GM21529 (cell line): ENCODE data around the gene PCBD1.

Experiments used
- ATAC-seq: cut with Tn5 transposase; IDR thresholded peaks from one replicate; pipeline ENCODE4 v1.9.1; 2021; ENCODE audit not compliant: unreplicated experiment

PCBD1 gene

DNA sequence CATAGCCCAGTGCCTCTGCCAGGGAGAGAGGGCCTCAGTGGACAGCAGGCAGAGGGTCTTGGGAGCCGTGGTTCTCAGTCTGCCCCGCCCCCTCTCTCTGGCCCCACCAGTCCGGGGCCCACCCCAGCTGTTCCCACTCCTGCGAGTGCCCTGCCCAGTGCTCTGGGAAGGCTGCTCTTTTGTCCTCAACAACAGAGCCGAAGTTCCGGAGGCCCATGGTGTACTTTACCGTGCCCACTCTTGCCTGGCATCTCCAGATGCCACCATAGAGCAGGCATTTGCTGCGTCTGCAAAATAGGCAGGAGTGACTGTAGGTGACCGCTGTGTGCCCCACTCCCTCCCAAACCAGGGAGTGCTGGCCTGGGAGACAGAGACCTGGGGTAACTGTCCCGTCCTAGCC is 29.3 kb upstream of the PCBD1 start:
- no peak for ATAC-seq

DNA sequence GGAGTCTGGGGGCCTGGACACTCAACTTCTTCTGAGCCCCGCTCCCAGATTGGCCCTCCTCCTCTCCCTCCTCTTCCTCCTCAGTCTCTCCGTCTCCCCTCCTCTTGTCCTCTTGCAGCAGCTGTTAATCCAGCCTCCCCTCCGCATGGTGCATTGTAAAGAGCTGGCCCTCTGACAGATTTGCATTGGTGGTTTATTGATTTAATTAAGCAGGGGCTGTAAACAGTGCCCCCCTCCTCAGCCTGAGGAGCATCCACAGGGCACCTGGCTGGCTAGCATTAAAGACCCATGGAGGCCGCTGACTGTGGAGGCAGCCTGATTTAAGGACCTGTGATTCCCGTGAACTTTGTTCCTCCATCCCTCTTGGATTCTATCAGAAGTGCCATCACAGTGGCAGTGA is 28.9 kb upstream of the PCBD1 start:
- no peak for ATAC-seq

DNA sequence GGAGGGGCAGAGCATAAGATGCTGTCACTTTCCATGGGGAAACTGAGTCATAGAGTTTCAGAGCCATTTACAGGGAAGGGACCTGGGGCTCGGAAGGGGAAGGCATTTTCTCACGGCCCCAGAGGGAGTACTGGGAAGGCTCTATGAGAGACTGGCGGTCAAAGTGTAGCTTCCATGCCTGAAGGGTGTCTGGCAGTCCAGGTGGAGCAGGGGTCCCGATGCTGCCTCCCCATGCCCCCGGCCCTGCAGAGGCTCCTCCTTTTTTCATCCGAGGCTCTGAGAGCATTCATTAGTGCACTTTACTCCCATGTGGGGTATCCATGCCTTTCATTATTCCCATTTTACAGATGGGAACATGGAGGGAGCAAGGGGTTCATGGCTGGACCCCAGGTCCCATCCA is 27.9 kb upstream of the PCBD1 start:
- ATAC-seq = no peak

DNA sequence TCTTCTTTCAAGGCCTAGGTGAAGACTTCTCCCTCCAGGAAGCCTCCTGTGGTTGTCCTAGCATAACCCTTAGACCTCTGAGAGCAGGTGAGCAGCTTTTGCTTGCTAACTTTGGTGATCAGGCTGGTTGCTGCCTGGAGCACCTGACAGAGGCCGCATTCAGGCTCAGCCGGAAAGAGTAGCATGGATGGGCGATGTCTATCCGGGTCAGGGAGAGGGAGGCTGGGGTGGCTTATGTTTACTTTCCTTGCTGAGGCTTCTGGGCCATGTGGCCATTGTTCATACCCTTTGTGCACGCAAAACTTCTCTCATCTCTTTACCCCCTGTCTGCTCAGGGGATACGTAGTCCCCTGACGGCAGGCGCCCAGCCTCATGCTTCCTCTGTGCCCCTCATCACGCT is 27.4 kb upstream of the PCBD1 start:
- no peak for ATAC-seq

DNA sequence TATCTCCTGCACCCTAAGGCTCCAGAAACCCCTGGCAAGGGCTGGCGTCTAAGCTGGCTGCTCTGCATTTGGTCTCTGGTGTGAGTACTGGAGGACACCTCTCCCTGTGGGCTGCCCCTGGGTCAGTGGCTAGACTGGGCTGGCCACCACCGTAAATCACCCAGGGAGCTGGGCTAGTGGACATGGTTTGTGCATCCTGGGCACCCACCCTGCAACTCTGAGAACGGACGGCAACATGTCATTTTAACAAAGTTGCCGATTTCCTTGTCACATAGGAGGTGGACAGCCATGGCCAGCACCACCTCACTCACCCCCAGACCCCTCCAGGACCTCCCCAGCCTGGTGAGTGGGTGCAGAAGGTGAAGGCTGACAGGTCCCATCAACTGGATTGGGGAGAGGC is 26.8 kb upstream of the PCBD1 start:
- ATAC-seq = no peak

DNA sequence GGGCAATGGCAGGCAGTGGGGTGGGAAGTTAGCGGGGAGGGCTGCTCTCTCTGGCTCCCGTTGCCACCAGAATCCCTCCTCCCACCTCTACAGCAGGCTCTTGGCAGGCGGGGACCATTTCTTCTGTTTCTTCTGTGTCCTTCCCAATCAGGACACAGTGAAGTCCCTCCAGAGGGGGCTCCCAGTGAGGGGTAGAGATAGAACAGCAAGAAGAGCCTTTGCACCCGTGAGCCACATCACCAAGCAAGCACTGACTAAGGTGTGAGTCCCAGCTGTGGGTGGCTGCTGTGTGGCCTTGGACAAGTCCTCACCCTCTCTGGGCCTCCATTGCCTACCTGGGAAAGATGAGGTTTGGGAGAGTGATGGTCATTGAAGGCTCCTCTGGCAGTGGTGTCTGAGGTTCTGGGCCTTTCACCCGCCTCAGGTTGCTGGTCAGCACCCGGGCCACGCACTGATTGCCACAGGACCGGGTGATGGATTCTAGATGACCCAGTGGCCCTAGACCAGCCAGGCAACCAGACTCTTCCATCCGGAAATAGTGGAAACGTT is 26.0 kb upstream of the PCBD1 start:
- ATAC-seq = no peak

DNA sequence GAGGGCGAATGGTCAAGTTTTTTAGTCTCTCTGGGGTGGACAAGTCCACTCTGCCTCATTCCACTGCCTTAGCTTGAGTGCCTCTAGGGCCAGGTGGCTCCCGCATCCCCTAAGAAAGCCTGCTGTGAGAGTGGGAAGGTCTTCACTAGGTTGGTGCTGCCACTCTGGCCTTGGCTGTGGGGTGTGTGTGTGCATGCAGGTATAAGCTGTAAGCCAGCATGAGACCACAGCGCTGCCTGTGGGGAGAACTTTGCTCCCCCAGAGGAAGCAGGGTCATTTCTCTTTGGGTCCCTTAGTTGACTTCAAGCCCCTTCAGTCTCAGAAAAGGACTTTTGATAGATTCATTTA is 25.5 kb upstream of the PCBD1 start:
- no peak for ATAC-seq

DNA sequence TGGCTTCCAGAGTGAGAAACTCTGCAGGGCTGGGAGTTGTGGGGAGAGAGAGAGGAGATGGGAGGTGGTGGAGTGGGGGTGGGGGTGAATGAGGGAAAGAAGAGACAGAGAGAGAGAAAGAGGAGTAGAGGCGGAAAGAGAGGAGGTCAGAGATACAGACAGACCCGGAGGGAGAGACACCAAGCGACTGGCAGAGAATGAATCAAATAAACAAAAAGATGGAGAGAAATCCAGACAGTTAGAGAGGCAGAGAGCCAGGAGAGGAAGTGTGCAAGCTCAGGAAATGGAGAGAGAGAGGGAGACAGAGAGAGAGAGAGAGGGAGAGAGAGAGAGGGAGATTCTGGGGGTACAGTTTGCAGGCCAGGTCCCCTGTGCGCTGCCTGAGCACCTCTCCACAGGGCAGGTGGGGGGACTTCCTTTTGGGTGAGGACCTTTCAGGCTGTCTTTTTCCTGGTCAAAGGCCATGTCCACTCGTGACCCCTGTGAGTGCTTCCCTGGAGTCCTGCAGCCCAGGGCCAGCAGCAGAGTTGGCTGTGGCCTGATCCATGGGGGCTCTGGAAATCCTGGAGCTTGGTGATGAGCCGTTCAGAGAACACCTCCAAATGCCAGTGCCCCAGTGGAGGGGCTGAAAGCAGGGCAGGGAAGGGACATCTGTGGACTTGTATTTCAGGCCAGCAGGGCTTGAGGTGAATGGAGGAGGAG is 25.0 kb upstream of the PCBD1 start:
- ATAC-seq = no peak

DNA sequence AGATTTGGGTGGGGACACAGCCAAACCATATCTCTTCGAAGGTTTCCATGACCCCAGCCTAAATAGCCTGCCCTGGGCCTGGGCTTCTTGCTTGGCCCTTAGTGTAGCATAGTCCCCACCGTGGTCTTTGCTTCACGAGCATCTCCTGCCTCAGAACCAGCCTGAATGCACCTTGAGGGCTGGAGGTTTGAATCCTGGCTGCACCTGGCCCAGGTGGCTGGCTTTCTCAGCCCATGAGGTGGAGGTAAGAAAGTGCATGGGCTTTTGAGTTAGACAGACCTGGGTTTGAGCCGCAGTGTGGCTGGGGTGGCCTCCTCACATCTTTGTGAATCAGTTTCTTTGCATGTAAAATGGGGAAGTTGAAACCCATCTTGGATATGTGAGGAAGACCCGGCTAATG is 24.2 kb upstream of the PCBD1 start:
- ATAC-seq = no peak

DNA sequence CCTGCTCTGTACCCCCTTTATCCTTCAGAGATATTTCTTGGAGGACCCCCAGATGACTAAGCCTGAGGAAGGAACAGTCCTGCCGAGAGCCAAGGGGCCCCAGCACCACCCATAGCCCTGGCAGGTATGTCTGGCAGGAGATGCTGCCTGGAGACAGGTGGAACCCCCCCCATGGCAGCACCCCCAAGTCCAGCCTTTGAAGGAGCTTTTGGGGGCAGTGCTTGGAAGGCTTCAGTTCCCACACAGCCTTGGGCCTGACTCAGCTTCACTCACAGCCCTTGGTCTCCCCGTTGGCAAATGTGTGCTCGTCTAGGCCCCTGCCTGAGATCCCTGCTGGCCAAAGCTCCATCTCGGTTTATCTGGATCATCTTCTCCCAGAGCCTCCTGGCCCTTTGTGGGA is 23.0 kb upstream of the PCBD1 start:
- no peak for ATAC-seq

DNA sequence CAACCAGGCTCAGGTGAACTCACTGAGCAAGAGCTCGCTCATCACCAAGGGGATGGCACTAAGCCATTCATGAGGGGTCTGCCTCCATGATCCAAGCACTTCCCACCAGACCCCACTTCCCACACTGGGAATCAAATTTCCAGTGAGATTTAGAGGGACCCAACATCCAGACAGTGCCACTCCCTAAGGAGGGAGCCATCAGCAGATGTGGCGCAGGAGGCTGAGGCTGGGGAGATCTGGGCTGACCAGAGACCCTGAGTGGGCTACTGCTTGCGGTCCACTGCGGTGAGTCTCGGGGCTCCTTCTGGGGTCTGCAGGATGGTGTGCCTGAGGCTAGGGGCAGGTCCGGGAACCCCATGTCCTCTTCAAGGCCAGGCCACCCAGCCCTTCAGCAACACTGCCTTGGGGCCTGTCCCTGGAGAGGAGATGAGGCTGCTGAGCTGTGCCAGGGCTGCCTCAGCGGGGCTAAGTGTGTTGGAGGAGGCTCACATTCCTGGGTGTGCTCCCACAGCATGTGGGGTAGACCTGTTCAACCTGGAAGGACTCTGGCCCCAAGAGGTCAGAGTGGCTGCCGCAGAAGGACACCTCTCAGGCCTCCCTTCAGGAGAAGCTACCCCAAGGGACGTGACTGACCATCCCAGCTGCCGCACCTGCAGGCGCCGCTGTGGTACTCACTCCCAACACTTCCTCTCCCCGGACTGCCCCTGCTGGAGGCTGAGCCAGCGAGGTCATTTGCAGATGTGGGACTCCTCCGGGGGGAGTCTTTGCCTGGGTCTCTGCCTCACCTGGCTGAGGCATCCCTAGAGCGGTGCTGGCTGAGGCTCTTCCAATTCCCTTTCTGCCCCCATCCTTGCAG is 22.3 kb upstream of the PCBD1 start:
- no peak for ATAC-seq

DNA sequence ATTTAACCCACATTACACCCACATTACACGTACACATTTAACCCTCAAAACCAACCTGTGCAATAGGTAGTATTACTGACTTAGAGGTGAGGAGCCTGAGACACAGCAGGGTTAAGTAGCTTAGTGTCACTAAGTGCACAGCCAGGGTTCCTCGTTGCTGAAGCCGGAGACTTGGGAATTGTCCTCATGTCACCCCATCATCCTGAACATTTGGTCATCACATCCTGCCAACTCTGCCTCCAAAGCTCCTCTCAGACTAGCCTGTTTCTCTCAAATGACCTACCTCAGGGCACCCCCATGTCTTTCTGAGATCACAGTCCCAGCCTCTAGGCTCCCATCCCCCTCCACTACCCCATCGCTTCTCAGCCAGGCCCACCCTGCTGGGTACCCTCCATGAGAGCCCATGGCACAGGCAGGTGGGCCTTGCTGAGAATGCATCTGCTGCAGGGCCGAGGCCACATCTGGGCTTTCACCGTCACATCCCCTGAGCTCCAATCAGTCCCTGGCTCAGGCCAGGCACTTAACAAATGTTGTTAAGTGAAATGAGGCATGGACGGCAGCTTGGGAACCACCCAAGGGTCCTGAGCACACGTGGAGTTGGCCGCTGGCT is 21.1 kb upstream of the PCBD1 start:
- ATAC-seq = no peak

DNA sequence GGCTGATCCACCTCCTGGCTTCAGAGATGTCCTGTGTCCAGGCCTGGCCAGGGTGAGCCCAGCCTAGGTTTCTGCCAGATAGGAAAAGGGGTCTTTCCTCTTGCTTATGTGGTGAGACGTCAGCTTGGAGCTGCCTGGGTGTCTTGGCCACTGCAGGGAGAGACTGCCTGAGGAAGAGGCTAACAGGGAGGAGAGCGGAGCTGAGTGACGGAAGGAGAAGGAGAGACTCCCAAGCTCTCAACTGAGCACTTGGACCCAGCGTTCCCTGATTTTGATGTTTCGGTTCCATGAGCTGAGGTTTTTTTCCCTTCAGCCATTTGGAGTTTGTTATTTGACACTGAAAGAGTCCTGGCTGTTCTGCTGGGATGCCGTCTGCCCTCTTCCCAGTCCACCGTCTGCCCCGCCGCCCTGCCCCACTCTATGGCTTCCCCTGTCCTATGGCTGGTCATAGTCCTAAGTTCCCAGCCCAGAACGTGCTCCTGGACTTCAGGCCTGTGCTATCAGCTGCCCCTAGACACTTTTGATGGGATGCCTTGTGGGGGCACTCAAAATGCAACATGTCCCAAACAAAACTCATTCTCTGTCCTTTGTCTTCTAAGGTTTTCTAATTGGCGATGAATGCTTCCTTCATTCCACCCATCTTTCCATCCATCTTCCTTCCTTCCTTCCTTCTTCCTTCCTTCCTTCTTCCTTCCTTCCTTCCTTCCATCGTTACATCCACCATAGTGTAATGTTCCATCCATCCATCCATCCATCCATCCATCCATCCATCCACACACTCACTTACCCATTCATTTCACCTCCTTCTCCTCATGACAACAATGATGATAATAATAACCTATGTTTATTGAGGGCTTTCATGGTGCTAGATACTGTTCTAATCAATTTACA is 20.3 kb upstream of the PCBD1 start:
- no peak for ATAC-seq

DNA sequence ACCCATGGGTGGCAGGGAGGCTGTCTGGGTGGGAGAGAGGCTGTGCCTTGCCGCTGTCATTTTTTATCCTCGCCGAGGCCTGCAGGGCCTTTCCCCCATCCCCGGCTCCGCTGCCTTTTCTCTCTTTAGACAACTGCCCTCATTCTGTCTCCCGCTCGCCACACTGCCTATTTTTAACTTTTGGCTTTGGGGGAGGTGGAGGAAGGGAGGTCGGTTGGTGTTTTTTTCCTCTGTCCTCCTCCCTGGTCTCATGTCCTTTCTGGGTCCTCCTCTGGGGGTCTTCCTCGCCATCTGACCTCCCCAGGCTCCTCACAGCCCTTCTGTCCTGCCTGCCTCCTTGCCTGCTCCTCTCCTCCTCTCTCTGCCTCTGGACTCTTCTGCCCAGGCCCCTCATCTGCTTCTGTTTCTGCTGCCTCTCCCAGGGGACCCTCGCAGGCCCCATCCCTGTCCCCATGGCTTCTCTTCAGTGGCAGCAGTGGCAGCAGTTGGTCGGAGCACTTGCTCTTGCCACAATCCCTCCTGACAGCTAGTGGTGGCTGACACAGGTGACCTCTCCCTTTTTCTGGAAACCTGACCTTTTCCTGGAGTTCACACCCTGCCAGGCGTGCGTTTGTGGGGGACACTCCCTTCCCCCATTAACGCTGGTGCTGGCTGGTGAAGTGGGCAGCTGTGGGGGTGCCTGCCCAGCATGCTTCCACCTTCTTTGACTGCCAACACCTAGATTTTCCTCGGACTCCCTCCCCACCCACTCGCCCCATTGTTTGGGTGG is 19.5 kb upstream of the PCBD1 start:
- ATAC-seq = no peak

DNA sequence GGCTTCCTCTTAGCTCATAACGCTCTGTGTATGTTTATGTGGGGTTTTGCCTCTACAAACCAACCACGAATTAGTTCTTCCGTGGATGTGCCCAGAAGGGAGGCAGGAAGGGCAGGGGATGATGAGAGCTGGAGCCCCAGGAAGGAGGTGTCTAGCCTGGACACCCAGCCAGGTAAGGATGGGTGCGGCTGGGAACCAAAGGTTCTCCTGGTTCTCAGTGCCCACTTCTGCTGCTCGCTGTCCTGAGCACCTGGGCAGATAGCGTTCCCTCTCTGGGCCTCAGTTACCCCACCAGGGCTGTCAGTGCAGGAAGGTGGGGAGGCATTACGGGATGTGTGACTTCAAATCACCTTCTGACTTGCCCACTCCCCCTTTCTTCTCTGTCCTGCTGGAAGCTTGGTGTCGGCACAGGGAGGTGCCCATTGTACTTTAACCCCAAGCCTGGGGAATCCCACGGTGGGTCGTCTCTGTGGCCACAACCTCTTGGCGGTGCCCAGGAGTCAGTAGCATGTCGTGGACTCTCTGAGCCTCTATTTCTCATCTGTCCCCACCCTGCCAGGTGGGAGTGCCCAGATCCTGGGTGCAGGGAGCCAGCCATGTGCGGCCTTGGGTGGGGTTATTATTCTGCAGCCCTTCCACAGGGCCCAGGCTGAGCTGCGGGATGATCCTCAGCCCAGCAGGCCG is 18.7 kb upstream of the PCBD1 start:
- no peak for ATAC-seq

DNA sequence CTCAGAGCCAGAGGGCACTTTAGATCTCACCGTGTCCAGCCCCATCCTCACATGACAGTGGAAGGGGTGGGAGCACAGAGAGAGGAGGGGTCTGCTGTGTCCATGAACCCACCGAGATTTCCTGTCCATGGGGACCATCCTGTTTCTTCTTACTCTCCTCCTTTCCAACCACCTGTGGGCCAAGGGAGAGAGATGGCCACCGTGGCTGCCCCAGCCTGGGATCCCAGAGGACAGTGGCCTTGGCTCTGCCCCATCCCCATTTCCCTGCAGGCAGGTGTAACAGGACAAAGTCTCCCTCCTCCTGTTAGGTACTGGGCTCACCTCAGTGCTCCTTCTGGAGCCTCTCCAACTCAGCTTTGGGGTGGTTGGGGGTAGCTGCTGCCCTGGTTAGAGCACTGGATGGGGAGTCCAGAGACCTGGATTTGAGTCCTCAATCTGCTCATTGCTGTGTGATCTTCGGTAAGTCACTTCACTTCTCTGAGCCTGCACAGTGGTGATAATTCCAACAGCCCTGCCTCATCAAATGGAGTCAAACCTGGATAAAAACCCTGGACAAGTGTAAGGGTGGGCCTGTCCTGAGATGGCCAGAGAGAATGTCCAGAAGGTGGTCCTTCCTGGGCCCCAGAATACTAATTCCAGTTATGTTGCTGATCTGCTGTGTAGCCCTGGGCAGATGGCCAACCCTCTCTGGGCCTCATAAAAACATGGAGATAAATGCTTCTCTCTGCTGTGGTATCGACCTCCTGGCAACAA is 17.8 kb upstream of the PCBD1 start:
- ATAC-seq = no peak

DNA sequence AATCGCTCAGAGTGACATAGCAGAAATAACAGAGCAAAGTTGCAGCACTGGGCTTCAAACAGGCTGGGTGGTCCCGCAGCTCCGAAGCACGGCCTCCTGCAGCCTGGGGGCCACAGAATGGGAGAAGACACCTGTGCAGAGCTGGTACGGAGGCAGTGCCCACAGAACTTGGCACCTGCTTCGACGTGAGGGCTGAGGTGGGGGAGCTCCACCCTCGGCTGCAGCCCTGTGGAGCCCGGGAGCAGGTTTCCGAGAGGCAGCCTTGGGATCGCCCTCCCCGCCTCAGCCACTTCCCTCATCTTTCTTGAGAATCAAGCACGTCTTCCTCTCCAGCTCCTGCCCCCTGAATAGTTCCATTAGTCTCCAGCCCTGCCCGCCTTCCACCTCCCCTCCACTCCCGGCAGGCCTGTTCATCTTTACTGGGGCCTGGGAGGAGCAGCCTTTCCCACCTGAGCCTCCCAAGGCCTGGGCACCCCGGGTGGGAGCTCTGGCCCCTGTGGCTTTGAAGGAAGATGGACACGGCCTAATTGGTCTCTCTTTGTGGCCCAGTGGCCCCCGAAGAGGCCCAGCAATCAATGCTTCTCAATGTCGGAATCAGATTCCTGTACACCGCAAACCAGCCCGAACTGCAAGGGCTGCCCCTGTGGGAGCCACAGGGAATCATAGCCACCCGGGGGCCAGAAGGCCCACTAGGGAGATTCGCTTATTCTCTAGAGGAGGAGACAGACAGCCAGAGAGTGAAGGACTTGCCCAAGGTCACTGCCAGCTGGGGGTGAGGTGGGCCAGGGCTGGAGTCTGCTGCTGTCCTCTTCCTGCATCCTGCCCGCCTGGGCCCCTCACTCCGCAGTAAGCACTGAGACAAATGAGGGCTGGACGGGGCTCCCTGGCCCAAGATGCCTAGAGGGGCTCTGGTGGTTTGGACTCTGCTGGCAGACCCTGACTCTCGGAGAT is 17.0 kb upstream of the PCBD1 start:
- no peak for ATAC-seq
